A549 treated with RU486 at 1 μM for 4 hours (cell line): ENCODE results near the gene CNGA4. TPM values are rescaled to one million over a fixed set of nuclear protein-coding genes. Genes with fewer than 3 reads are reported as not detected.

Experiments
- total RNA-seq: library from RNA; stranded (reverse); fragments of 200-300 nt; extraction: Qiagen RNA extraction; gene quantifications from 5 replicates; pipeline ENCODE4 v1.2.3, GENCODE V29; 2022; ENCODE audit warnings: low read depth

Gene CNGA4
- total RNA-seq = 0.07 to 0.19 TPM (median 0.09 TPM) in 3 of 5 replicates, not detected in the others

GRCh38 chr11:6238902-6239301 lies at the start of gene CNGA4:
CNGA4 (plus strand) TSS chr11:6239089; CDS start chr11:6239207, 118 bp downstream.

DNA sequence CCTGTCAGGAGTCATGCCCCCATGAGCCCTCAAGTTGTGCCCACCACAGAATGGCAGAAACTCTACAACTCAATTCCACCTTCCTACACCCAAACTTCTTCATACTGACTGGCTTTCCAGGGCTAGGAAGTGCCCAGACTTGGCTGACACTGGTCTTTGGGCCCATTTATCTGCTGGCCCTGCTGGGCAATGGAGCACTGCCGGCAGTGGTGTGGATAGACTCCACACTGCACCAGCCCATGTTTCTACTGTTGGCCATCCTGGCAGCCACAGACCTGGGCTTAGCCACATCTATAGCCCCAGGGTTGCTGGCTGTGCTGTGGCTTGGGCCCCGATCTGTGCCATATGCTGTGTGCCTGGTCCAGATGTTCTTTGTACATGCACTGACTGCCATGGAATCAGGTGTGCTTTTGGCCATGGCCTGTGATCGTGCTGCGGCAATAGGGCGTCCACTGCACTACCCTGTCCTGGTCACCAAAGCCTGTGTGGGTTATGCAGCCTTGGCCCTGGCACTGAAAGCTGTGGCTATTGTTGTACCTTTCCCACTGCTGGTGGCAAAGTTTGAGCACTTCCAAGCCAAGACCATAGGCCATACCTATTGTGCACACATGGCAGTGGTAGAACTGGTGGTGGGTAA lies 39.6 kb upstream of the CNGA4 start, which contains the start of gene OR52W1:
OR52W1 (plus strand) TSS at position 51 of the 637 bp plus-strand sequence; CDS start at position 51, 0 bp downstream.

GRCh38 chr11:6205366-6205765 lies 33.5 kb upstream of the CNGA4 start, which contains the start of gene C11orf42:
C11orf42 (plus strand) TSS chr11:6205557; CDS start chr11:6205616, 59 bp downstream.

GRCh38 chr11:6234387-6235107 lies 4.3 kb upstream of the CNGA4 start, which contains the start of gene FHIP1B:
FHIP1B (minus strand) TSS chr11:6234636; CDS start chr11:6224516, 10,120 bp downstream.

Other genes with a start within 250 kb of the CNGA4 start
- gene OR56A4, start 232.1 kb upstream of the CNGA4 start, total RNA-seq = not detected in 5 replicates
- not detected in 5 replicates for gene OR56A1, start 208.3 kb upstream of the CNGA4 start, total RNA-seq
- gene OR56B4, start 131.4 kb upstream of the CNGA4 start, total RNA-seq = not detected in 5 replicates
- gene OR52B2, start 68.8 kb upstream of the CNGA4 start, total RNA-seq = not detected in 5 replicates
- not detected in 5 replicates for gene OR52W1, start 39.9 kb upstream of the CNGA4 start, total RNA-seq
- not detected in 5 replicates for gene C11orf42, start 33.5 kb upstream of the CNGA4 start, total RNA-seq
- gene FHIP1B, start 4.5 kb upstream of the CNGA4 start, total RNA-seq = 14.7 to 17.7 TPM (median 16.1 TPM) in 5 replicates
- gene CCKBR, start 20.7 kb downstream of the CNGA4 start, total RNA-seq = not detected in 5 replicates
- 24.1 to 37.9 TPM (median 27.6 TPM) in 5 replicates for gene CAVIN3, start 81.4 kb downstream of the CNGA4 start, total RNA-seq
- 9.0 to 12.2 TPM (median 10.4 TPM) in 5 replicates for gene SMPD1, start 151.4 kb downstream of the CNGA4 start, total RNA-seq
- 15.6 to 19.1 TPM (median 16.9 TPM) in 5 replicates for gene APBB1, start 180.0 kb downstream of the CNGA4 start, total RNA-seq
- gene HPX, start 201.9 kb downstream of the CNGA4 start, total RNA-seq = 0.32 to 0.75 TPM (median 0.62 TPM) in 5 replicates
- gene TRIM3, start 234.9 kb downstream of the CNGA4 start, total RNA-seq = 12.5 to 20.1 TPM (median 16.0 TPM) in 5 replicates
- 54.3 to 58.6 TPM (median 55.5 TPM) in 5 replicates for gene ARFIP2, start 242.2 kb downstream of the CNGA4 start, total RNA-seq
- 26.4 to 35.8 TPM (median 32.4 TPM) in 5 replicates for gene TIMM10B, start 242.4 kb downstream of the CNGA4 start, total RNA-seq